D721Med (cell line): ENCODE results near the gene CLDN17.

Experiments used
- DNase-seq: peaks from one replicate; pipeline ENCODE4 v3.0.0; 2011; ENCODE audit warnings: low spot score; ENCODE audit not compliant: insufficient read length
- FAIRE-seq: peaks from 2 replicates; lab custom pipeline; 2011; peaks lifted over from hg19 to GRCh38; lab: Jason Lieb, UNC
- TF ChIP-seq, protein P1 (sequence below): IDR thresholded peaks from 2 replicates; pipeline ENCODE4 v1.5.1; 2012; ENCODE audit warnings: mild to moderate bottlenecking, control low read depth; ENCODE audit not compliant: insufficient read depth; ENCODE audit errors: missing control alignments

Gene CLDN17

DNA sequence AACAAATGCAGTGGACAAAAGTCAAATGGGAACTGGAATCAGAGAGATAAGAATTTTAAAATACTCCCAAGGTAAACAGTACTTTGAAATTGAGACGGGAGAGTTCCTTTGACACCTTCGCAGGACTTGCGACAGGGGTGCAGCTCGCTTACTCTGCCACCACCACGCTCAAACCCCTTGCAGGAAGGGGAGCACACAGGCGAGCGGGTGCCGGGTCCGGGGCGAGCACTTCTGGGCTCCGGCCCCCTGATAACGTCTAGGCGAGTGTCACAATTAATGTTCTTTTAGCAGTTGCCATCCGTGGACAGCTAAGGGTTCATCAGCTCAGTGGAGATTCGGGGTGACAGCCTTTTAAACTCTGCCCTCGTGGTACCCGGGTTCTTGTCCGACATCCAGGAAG, 37.4 kb downstream of the CLDN17 start:
- DNase-seq: no peak
- FAIRE-seq: no peak
- TF ChIP-seq, protein P1, sequence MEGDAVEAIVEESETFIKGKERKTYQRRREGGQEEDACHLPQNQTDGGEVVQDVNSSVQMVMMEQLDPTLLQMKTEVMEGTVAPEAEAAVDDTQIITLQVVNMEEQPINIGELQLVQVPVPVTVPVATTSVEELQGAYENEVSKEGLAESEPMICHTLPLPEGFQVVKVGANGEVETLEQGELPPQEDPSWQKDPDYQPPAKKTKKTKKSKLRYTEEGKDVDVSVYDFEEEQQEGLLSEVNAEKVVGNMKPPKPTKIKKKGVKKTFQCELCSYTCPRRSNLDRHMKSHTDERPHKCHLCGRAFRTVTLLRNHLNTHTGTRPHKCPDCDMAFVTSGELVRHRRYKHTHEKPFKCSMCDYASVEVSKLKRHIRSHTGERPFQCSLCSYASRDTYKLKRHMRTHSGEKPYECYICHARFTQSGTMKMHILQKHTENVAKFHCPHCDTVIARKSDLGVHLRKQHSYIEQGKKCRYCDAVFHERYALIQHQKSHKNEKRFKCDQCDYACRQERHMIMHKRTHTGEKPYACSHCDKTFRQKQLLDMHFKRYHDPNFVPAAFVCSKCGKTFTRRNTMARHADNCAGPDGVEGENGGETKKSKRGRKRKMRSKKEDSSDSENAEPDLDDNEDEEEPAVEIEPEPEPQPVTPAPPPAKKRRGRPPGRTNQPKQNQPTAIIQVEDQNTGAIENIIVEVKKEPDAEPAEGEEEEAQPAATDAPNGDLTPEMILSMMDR: no peak

DNA sequence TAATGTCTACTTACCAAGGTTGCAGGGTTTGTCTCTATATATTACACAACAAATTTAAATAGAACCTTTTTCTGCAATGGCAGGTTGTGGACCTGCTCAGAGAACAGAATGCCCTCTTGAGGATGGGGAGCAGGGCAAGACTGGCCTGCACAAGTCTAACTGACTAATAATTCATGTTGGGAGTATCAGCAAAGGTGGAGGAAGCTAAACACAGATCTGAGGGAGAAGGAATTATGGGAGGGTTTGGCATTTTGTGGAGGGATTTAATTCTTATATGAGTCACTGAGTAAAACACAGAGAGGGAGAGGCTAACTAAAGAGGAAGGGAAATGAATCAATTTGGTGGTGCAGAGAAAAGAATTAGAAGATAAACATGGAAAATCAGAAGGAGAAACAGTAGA, 40.0 kb downstream of the CLDN17 start:
- DNase-seq (no peak), FAIRE-seq (no peak)
- TF ChIP-seq, protein P1: no peak

DNA sequence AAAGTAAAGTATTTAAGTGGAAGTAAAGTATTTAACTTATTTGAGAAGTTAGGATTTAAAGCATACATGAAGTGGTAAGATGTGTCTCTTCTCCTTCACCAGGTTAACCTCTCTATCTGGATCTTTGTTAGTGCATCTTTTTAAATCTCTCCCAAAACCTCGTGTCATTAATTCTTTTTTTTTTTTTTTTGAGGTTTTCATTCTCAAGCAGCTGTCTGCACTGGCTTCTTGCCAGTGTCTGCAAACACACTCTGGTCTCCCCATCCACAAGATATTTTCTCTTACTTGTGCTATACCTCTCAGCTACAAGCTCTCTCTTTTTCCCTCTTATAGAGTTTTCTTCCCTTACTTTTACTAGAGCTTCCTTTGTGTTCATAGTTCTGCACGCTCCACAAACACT, 49.0 kb downstream of the CLDN17 start:
- DNase-seq (no peak), FAIRE-seq (no peak)
- TF ChIP-seq, protein P1: no peak

DNA sequence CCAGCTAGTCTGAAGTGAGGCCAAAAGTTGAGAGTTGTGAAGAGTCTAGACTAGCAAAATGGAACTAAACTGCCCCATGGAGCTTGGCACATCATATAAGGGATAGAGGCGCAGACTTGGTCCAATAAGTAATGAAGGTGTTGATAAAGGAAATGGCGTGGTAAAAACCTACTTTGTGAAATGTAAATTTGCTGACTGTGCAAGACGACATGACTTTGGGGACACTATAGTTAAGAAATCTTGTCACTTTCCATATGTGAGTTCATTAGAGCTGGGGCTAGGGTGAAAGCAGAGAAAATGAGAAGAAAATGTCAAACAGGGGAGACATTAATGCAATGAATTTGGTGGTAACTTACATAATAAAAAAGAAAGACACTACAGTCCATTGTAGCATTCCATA, 50.1 kb downstream of the CLDN17 start:
- DNase-seq: no peak
- FAIRE-seq: no peak
- TF ChIP-seq, protein P1: no peak
